HepG2 (cell line): ENCODE measurements around the gene PRPSAP1. TPM values are rescaled to one million over a fixed set of nuclear protein-coding genes. Genes with fewer than 3 reads are reported as not detected.
A peak's percentile ranks its signal among the peaks of the same experiment; 100 is the strongest.

ENCODE experiments used
- ATF7 ChIP-seq, 2 experiments: fragments of 450-650 bp in 1 of 2; sonication (generic) in 1 of 2; formaldehyde crosslinking in 1 of 2; IDR thresholded peaks; 2 replicates each; pipeline versions ENCODE4 v1.4.0 to v1.6.1; 2016 to 2020; ENCODE audit warnings: antibody characterized with exemption in 1 of 2, mild to moderate bottlenecking in 1 of 2, missing genetic modification reagents in 1 of 2
- HOXD1 ChIP-seq: sonication (generic); formaldehyde crosslinking; IDR thresholded peaks from 2 replicates; pipeline ENCODE4 v1.5.0; 2020; ENCODE audit warnings: missing genetic modification reagents
- SAFB2 ChIP-seq: sonication (generic); formaldehyde crosslinking; IDR thresholded peaks from 2 replicates; pipeline ENCODE4 v1.5.1; 2020; ENCODE audit warnings: missing genetic modification reagents, low read depth, mild to moderate bottlenecking, borderline replicate concordance
- THYN1 ChIP-seq: sonication (generic); formaldehyde crosslinking; IDR thresholded peaks from 2 replicates; pipeline ENCODE4 v1.8.1; 2023; ENCODE audit warnings: low read depth, mild to moderate bottlenecking, moderate library complexity, missing genetic modification reagents, borderline replicate concordance
- ZFY ChIP-seq: sonication (generic); formaldehyde crosslinking; IDR thresholded peaks from 2 replicates; pipeline ENCODE4 v1.4.0; 2020; ENCODE audit warnings: missing genetic modification reagents
- ZNF205 ChIP-seq: IDR thresholded peaks from 2 replicates; pipeline ENCODE4 v1.6.1; 2018; ENCODE audit warnings: missing biosample characterization, missing genetic modification reagents
- ZNF263 ChIP-seq: sonication (generic); formaldehyde crosslinking; IDR thresholded peaks from 2 replicates; pipeline ENCODE4 v1.4.0; 2020; ENCODE audit warnings: missing genetic modification reagents
- ZNF274 ChIP-seq: sonication (generic); formaldehyde crosslinking; IDR thresholded peaks from 2 replicates; pipeline ENCODE4 v1.5.1; 2020; ENCODE audit warnings: mild to moderate bottlenecking, missing genetic modification reagents
- ZNF296 ChIP-seq: sonication (generic); formaldehyde crosslinking; conservative IDR thresholded peaks from 2 replicates; pipeline ENCODE4 v1.5.0; 2020; ENCODE audit warnings: mild to moderate bottlenecking, missing genetic modification reagents
- ZNF367 ChIP-seq: sonication (generic); formaldehyde crosslinking; IDR thresholded peaks from 2 replicates; pipeline ENCODE4 v1.4.0; 2020; ENCODE audit warnings: missing genetic modification reagents, borderline replicate concordance
- ZNF382 ChIP-seq: sonication (generic); formaldehyde crosslinking; IDR thresholded peaks from 2 replicates; pipeline ENCODE4 v1.5.0; 2020; ENCODE audit warnings: missing genetic modification reagents, mild to moderate bottlenecking, borderline replicate concordance
- ZNF383 ChIP-seq: sonication (generic); formaldehyde crosslinking; IDR thresholded peaks from 2 replicates; pipeline ENCODE4 v1.4.0; 2020; ENCODE audit warnings: missing genetic modification reagents, mild to moderate bottlenecking, borderline replicate concordance
- polyA plus RNA-seq, 8 experiments: library from polyadenylated mRNA; depleted of rRNA in 3 of 8; stranded (reverse) in 7 of 8; unstranded in 1 of 8; fragments of >200 nt; fragmentation: Illumina TruSeq in 4 of 8; extraction: Trizol in 4 of 8; gene quantifications; 2 replicates each; pipeline versions ENCODE4 v1.2.1 to v1.2.3, GENCODE V29; 2011 to 2016; ENCODE audit warnings: low read depth in 4 of 8, missing spikeins in 1 of 8, mixed read lengths in 1 of 8; ENCODE audit not compliant: insufficient read depth in 1 of 8
- total RNA-seq, 5 experiments: library from RNA; depleted of rRNA; stranded (reverse); fragments of >200 nt; fragmentation: Illumina TruSeq; extraction: Trizol; gene quantifications; 2 replicates each; pipeline ENCODE4 v1.2.3, GENCODE V29; 2016; ENCODE audit warnings: low read depth in 1 of 5
- TF ChIP-seq, protein P1 (sequence below), 2 experiments: sonication (generic) in 1 of 2; formaldehyde crosslinking in 1 of 2; IDR thresholded peaks; 2 replicates each; pipeline versions ENCODE4 v1.4.0 to v1.6.1; 2016 to 2020; ENCODE audit warnings: borderline replicate concordance in 1 of 2, low read depth in 1 of 2, mild to moderate bottlenecking in 1 of 2, missing genetic modification reagents in 1 of 2
- TF ChIP-seq, protein P2 (sequence below): sonication (generic); formaldehyde crosslinking; IDR thresholded peaks from 2 replicates; pipeline ENCODE4 v1.4.0; 2020; ENCODE audit warnings: missing genetic modification reagents, borderline replicate concordance
- TF ChIP-seq, protein P3 (sequence below): sonication (generic); formaldehyde crosslinking; IDR thresholded peaks from 2 replicates; pipeline ENCODE4 v1.5.0; 2020; ENCODE audit warnings: missing genetic modification reagents, mild to moderate bottlenecking, borderline replicate concordance
- TF ChIP-seq, protein P4 (sequence below): sonication (generic); formaldehyde crosslinking; IDR thresholded peaks from 2 replicates; pipeline ENCODE4 v1.5.1; 2020; ENCODE audit warnings: missing genetic modification reagents, mild to moderate bottlenecking, borderline replicate concordance

Gene PRPSAP1
- total and polyA plus RNA-seq, 2 of the 13 experiments (the other 11 are each of a cell fraction or from before 2014, with no cell fraction given), result 91.1 to 314 TPM

DNA sequence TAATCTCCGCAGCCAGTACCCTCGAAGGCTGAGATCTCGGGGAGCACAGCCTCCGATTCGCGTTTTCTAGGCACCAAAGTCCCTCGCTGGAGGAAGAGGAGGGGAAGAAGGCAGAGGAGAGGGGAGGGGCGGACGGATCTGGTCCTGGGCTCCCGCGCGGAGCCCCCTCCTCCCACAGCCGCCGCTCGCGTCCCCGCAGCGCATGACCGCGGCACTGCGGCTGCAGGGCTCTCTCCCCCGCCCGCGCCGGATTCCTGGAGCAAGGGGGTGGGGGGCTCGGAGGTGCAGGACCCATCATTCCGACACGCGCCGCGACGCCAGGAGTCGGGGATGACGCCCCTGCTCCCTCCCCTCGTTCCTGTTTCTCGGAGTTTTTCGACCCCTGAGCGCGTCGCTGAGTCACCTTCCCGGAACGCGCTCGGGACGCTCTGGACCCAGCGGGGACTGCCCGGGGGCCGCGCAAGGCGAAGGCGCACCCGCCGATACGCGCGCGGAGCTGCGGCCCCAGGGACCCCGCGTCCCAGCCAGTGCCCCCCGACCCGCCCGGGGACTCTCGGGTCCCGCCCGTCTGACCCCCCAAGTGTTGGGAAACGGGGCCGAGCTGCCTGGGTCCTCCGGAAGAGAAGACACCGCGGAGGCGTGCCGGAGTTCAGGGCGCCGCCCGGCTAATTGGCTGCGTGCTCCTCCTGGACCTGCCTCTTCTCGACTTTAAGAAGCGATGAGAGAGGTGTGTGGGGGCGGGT, 29.3 kb upstream of the PRPSAP1 start (continued):
- TF ChIP-seq, protein P1, sequence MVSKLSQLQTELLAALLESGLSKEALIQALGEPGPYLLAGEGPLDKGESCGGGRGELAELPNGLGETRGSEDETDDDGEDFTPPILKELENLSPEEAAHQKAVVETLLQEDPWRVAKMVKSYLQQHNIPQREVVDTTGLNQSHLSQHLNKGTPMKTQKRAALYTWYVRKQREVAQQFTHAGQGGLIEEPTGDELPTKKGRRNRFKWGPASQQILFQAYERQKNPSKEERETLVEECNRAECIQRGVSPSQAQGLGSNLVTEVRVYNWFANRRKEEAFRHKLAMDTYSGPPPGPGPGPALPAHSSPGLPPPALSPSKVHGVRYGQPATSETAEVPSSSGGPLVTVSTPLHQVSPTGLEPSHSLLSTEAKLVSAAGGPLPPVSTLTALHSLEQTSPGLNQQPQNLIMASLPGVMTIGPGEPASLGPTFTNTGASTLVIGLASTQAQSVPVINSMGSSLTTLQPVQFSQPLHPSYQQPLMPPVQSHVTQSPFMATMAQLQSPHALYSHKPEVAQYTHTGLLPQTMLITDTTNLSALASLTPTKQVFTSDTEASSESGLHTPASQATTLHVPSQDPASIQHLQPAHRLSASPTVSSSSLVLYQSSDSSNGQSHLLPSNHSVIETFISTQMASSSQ (IDR thresholded peaks at IDR 0.05; ENCODE audit: low read depth), result no peak
- TF ChIP-seq, protein P1 (CRISPR knock-in tag; IDR thresholded peaks at IDR 0.05; ENCODE audit: borderline replicate concordance), result no peak; the same call in 1 of the 2 replicates
- TF ChIP-seq HOXD1 (CRISPR knock-in tag) (peak; percentile 53; the same call in 1 of the 2 replicates), ZNF383 (CRISPR knock-in tag) (no peak), ATF7 (IDR thresholded peaks at IDR 0.05) (no peak), ATF7 (CRISPR knock-in tag; IDR thresholded peaks at IDR 0.05) (no peak; the same call in 1 of the 2 replicates), ZNF367 (CRISPR knock-in tag) (no peak; the same call in 1 of the 2 replicates), ZFY (peak; percentile 64), ZNF296 (CRISPR knock-in tag) (no peak), ZNF382 (no peak), ZNF263 (peak; percentile 84), THYN1 (CRISPR knock-in tag) (no peak), ZNF274 (CRISPR knock-in tag) (0 out of 2 replicates have a peak, but pooled peaks have one; percentile 29), ZNF205 (CRISPR knock-in tag) (peak; percentile 61; the same call in 1 of the 2 replicates), SAFB2 (CRISPR knock-in tag) (peak; percentile 81; the same call in 1 of the 2 replicates)
- TF ChIP-seq, protein P2, sequence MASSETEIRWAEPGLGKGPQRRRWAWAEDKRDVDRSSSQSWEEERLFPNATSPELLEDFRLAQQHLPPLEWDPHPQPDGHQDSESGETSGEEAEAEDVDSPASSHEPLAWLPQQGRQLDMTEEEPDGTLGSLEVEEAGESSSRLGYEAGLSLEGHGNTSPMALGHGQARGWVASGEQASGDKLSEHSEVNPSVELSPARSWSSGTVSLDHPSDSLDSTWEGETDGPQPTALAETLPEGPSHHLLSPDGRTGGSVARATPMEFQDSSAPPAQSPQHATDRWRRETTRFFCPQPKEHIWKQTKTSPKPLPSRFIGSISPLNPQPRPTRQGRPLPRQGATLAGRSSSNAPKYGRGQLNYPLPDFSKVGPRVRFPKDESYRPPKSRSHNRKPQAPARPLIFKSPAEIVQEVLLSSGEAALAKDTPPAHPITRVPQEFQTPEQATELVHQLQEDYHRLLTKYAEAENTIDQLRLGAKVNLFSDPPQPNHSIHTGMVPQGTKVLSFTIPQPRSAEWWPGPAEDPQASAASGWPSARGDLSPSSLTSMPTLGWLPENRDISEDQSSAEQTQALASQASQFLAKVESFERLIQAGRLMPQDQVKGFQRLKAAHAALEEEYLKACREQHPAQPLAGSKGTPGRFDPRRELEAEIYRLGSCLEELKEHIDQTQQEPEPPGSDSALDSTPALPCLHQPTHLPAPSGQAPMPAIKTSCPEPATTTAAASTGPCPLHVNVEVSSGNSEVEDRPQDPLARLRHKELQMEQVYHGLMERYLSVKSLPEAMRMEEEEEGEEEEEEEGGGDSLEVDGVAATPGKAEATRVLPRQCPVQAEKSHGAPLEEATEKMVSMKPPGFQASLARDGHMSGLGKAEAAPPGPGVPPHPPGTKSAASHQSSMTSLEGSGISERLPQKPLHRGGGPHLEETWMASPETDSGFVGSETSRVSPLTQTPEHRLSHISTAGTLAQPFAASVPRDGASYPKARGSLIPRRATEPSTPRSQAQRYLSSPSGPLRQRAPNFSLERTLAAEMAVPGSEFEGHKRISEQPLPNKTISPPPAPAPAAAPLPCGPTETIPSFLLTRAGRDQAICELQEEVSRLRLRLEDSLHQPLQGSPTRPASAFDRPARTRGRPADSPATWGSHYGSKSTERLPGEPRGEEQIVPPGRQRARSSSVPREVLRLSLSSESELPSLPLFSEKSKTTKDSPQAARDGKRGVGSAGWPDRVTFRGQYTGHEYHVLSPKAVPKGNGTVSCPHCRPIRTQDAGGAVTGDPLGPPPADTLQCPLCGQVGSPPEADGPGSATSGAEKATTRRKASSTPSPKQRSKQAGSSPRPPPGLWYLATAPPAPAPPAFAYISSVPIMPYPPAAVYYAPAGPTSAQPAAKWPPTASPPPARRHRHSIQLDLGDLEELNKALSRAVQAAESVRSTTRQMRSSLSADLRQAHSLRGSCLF (CRISPR knock-in tag), result no peak
- TF ChIP-seq, protein P3, sequence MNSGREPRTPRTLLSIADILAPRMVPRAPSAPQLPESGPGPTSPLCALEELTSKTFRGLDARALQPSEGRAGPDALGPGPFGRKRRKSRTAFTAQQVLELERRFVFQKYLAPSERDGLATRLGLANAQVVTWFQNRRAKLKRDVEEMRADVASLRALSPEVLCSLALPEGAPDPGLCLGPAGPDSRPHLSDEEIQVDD (CRISPR knock-in tag), result peak; percentile 95
- TF ChIP-seq, protein P4, sequence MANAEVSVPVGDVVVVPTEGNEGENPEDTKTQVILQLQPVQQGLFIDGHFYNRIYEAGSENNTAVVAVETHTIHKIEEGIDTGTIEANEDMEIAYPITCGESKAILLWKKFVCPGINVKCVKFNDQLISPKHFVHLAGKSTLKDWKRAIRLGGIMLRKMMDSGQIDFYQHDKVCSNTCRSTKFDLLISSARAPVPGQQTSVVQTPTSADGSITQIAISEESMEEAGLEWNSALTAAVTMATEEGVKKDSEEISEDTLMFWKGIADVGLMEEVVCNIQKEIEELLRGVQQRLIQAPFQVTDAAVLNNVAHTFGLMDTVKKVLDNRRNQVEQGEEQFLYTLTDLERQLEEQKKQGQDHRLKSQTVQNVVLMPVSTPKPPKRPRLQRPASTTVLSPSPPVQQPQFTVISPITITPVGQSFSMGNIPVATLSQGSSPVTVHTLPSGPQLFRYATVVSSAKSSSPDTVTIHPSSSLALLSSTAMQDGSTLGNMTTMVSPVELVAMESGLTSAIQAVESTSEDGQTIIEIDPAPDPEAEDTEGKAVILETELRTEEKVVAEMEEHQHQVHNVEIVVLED (CRISPR knock-in tag), result no peak; the same call in none of the 2 replicates
